NT2/D1 (cell line): ENCODE data around the gene DDAH1.

Experiments
- SUZ12 ChIP-seq: IDR thresholded peaks from 2 replicates; pipeline ENCODE4 v1.6.1; 2011; ENCODE audit not compliant: insufficient read length, insufficient read depth; ENCODE audit errors: extremely low read depth
- YY1 ChIP-seq: IDR thresholded peaks from 2 replicates; pipeline ENCODE4 v1.6.1; 2011; ENCODE audit not compliant: insufficient read length, insufficient read depth
- ZNF274 ChIP-seq: IDR thresholded peaks from 2 replicates; pipeline ENCODE4 v1.6.1; 2011; ENCODE audit warnings: mild to moderate bottlenecking, low read depth, low read length

GRCh38 chr1:85330711-85331290, 134.2 kb downstream of the DDAH1 start:
- TF ChIP-seq YY1 (no peak), ZNF274 (no peak), SUZ12 (no peak)
